Endothelial cell of umbilical vein (primary cell): Measurements from ENCODE around the gene EPAS1. TPM values are rescaled to one million over a fixed set of nuclear protein-coding genes. Genes with fewer than 3 reads are reported as not detected.

ENCODE experiments used
- BruUV-seq: library from RNA; stranded (reverse); fragments of 400-500 nt; replicated peaks from 2 replicates; lab custom pipeline; 2021; lab: Mats Ljungman, UMichigan
- CTCF ChIA-PET: fragments of 300-600, 350-600 bp; sonication (Branson Sonifier 250); formaldehyde crosslinking; loops from one replicate; lab custom pipeline; 2021; ENCODE audit warnings: antibody characterized with exemption, inconsistent platforms; lab: Charles Lee
- POLR2A ChIA-PET: fragments of 300-600, 350-600 bp; sonication (Branson Sonifier 250); formaldehyde crosslinking; loops from one replicate; lab custom pipeline; 2021; ENCODE audit warnings: antibody characterized with exemption, inconsistent platforms; lab: Charles Lee
- DNase-seq: peaks from one replicate; pipeline ENCODE4 v3.0.0-alpha.2; 2011; ENCODE audit warnings: low read depth, low spot score
- FAIRE-seq: peaks from 2 replicates; lab custom pipeline; 2011; peaks lifted over from hg19 to GRCh38; lab: Jason Lieb, UNC
- H2AFZ ChIP-seq: 2 replicates; pipeline ENCODE4 v1.6.0; 2012; ENCODE audit warnings: low read depth, low read length, control low read depth, inconsistent platforms
- H3K27ac ChIP-seq: 2 replicates; pipeline ENCODE4 v1.5.1; 2011; ENCODE audit warnings: low read depth, mild to moderate bottlenecking, control low read depth, low read length, moderate library complexity; ENCODE audit not compliant: insufficient read depth
- H3K27me3 ChIP-seq, 2 experiments: 2 replicates each; pipeline versions ENCODE4 v1.6.0 to v1.6.1; 2011; ENCODE audit warnings: low read length in 2 of 2, mixed read lengths in 1 of 2; ENCODE audit not compliant: control insufficient read depth in 2 of 2, insufficient read depth in 2 of 2
- H3K36me3 ChIP-seq, 2 experiments: 2 replicates in 1 of 2; 3 replicates in 1 of 2; pipeline ENCODE4 v1.5.1; 2011; ENCODE audit warnings: low read length in 2 of 2, mild to moderate bottlenecking in 1 of 2, moderate library complexity in 1 of 2; ENCODE audit not compliant: control insufficient read depth in 2 of 2, insufficient read depth in 2 of 2; ENCODE audit errors: extremely low read depth in 1 of 2
- H3K4me1 ChIP-seq: 3 replicates; pipeline ENCODE4 v1.5.1; 2011; ENCODE audit warnings: mild to moderate bottlenecking, low read length; ENCODE audit not compliant: control insufficient read depth, insufficient read depth; ENCODE audit errors: extremely low read depth
- H3K4me2 ChIP-seq: 2 replicates; pipeline ENCODE4 v1.6.1; 2011; ENCODE audit warnings: low read length, control low read depth, mixed read lengths; ENCODE audit not compliant: insufficient read depth
- H3K4me3 ChIP-seq, 3 experiments: fragments of 200-600 bp in 1 of 3; sonication (generic), shearing (Covaris generic) in 1 of 3; replicated peaks in 1 of 3; 2 replicates each; pipeline ENCODE4 v1.5.1; 2011 to 2016; ENCODE audit warnings: control low read depth in 3 of 3, low read length in 3 of 3, mild to moderate bottlenecking in 2 of 3, inconsistent platforms in 1 of 3, low read depth in 1 of 3, moderate library complexity in 1 of 3; ENCODE audit not compliant: insufficient read depth in 1 of 3
- H3K79me2 ChIP-seq: 2 replicates; pipeline ENCODE4 v1.6.0; 2012; ENCODE audit warnings: low read length, inconsistent platforms; ENCODE audit not compliant: control insufficient read depth, insufficient read depth
- H3K9ac ChIP-seq: replicated peaks from 2 replicates; pipeline ENCODE3; 2011; ENCODE audit warnings: low read length, control low read depth; ENCODE audit not compliant: insufficient read depth; ENCODE audit errors: extremely low read depth
- H3K9me1 ChIP-seq: replicated peaks from 3 replicates; pipeline ENCODE4 v1.6.0; 2011; ENCODE audit warnings: mild to moderate bottlenecking, low read length; ENCODE audit not compliant: control insufficient read depth, insufficient read depth; ENCODE audit errors: extremely low read depth
- H3K9me3 ChIP-seq: replicated peaks from 2 replicates; pipeline ENCODE4 v1.5.1; 2012; ENCODE audit warnings: low read length, inconsistent platforms; ENCODE audit not compliant: control insufficient read depth, insufficient read depth
- H4K20me1 ChIP-seq: replicated peaks from 2 replicates; pipeline ENCODE3; 2011; ENCODE audit warnings: mild to moderate bottlenecking, low read length; ENCODE audit not compliant: control insufficient read depth, insufficient read depth; ENCODE audit errors: extremely low read depth
- CTCF ChIP-seq, 2 donors: IDR thresholded peaks; 1 replicate in 1 of 2; 2 replicates in 1 of 2; pipeline ENCODE4 v1.5.1; 2011; ENCODE audit warnings: low read length in 2 of 2, mild to moderate bottlenecking in 2 of 2, moderate library complexity in 2 of 2, control low read depth in 1 of 2, inconsistent platforms in 1 of 2, low read depth in 1 of 2; ENCODE audit not compliant: insufficient read depth in 1 of 2; ENCODE audit errors: extremely low read depth in 1 of 2
- EZH2 ChIP-seq: IDR thresholded peaks from 2 replicates; pipeline ENCODE4 v1.6.1; 2012; ENCODE audit warnings: borderline replicate concordance, low read depth, mild to moderate bottlenecking, moderate library complexity, low read length, inconsistent platforms; ENCODE audit not compliant: severe bottlenecking
- FOS ChIP-seq: IDR thresholded peaks from 2 replicates; pipeline ENCODE4 v1.6.1; 2011; ENCODE audit warnings: mild to moderate bottlenecking, low read length, moderate library complexity, borderline replicate concordance; ENCODE audit not compliant: insufficient read depth
- GATA2 ChIP-seq: IDR thresholded peaks from 2 replicates; pipeline ENCODE4 v1.7.0; 2011; ENCODE audit warnings: low read depth, mild to moderate bottlenecking, moderate library complexity, mixed read lengths, low read length; ENCODE audit not compliant: insufficient read length, insufficient read depth
- JUN ChIP-seq: IDR thresholded peaks from 2 replicates; pipeline ENCODE4 v1.6.1; 2011; ENCODE audit warnings: borderline replicate concordance, low read depth; ENCODE audit not compliant: insufficient read length, insufficient read depth
- MYC ChIP-seq: IDR thresholded peaks from one replicate; pipeline ENCODE4 v1.6.1; 2011; ENCODE audit warnings: mild to moderate bottlenecking, low read depth, low read length
- POLR2A ChIP-seq: IDR thresholded peaks from 2 replicates; pipeline ENCODE4 v1.6.1; 2012; ENCODE audit warnings: low read depth, mild to moderate bottlenecking, control low read depth, low read length
- POLR2AphosphoS5 ChIP-seq: IDR thresholded peaks from 2 replicates; pipeline ENCODE4 v1.6.1; 2012; ENCODE audit warnings: low read depth, mild to moderate bottlenecking, control low read depth, low read length, moderate library complexity; ENCODE audit not compliant: insufficient read depth
- dilution Hi-C: fragments of 300-500 bp; cut with MboI; formaldehyde crosslinking; loops from one replicate; pipeline ENCODE4 v1.15.0; 2019; ENCODE audit warnings: low sequenced_read_pairs; ENCODE audit not compliant: extremely low pct_ligation_motif_present
- intact Hi-C: fragments of 100-400 bp; cut with micrococcal nuclease; formaldehyde crosslinking; loops from one replicate; pipeline ENCODE4 v1.10.0; 2022
- polyA plus RNA-seq, 4 experiments: library from polyadenylated mRNA; depleted of rRNA in 3 of 4; stranded (reverse) in 3 of 4; unstranded in 1 of 4; fragments of >200 nt; gene quantifications; 2 replicates each; pipeline versions ENCODE4 v1.2.1 to v1.2.3, GENCODE V29; 2011 to 2012; ENCODE audit warnings: missing spikeins in 1 of 4
- total RNA-seq: library from RNA; stranded (reverse); gene quantifications from 2 replicates; pipeline ENCODE4 v1.2.3, GENCODE V29; 2021
- TF ChIP-seq, protein P1 (sequence below): IDR thresholded peaks from 2 replicates; pipeline ENCODE4 v1.6.1; 2011; ENCODE audit not compliant: insufficient read depth, insufficient read length

Gene EPAS1
- total and polyA plus RNA-seq, 2 donors (not counting 3 experiments of a cell fraction or from before 2014, with no cell fraction given) = 229 to 374 TPM

DNA sequence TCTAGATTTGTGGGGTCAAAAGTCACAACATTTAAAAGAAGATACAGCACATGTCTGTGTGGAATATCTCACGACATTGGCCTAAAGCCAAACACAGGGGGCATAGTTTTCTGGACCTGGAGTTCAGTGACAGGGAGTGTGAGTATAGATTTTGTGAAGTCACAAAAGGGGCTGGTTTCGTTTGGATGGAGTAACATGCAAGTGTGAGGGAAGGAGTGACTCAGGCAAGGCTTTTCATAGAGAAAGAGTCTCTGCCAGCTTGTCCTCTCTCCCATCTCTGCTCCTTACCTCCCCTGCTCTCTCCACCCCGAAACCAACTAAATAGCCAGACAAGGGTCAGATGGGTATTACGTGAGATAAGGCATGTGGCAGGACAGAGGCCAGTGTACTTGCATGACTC, 3.7 kb upstream of the EPAS1 start:
- dilution Hi-C loops (no loop called here), intact Hi-C loops (no loop called here)
- Histone ChIP-seq H3K79me2 (peaks cover 12% of the 10 kb centered on the region), H3K36me3 (no peaks in the 10 kb centered on the region), H3K4me3 (no peak overlapping the region), H3K4me1 (peaks cover 5% of the 10 kb centered on the region), H4K20me1 (no peaks in the 10 kb centered on the region), H3K4me2 (no peak overlapping the region), H2AFZ (no peak overlapping the region), H3K27me3 (no peaks in the 10 kb centered on the region), H3K27ac (no peak overlapping the region), H3K9me1 (no peaks in the 10 kb centered on the region), H3K9ac (no peak overlapping the region), H3K9me3 (no peaks in the 10 kb centered on the region)
- ChIA-PET POLR2A (interaction anchor here (0.7 kb wide), 1 partner anchor 57 kb away, joined by 3 read pairs; no protein-coding TSS in a partner anchor), CTCF (interaction anchor here (1.0 to 2.4 kb wide), 20 partner anchors 11 to 280 kb away, joined by 3 to 39 read pairs (median 6); no protein-coding TSS in a partner anchor)
- no peak for DNase-seq
- BruUV-seq = no TSS peak
- FAIRE-seq = no peak
- TF ChIP-seq GATA2 (no peak), POLR2AphosphoS5 (no peak), CTCF (IDR thresholded peaks at IDR 0.05; ENCODE audit: extremely low read depth in 1 of 2, insufficient read depth in 1 of 2, low read depth in 1 of 2, low read length in 2 of 2) (no peak), JUN (no peak), MYC (no peak), EZH2 (no peak), FOS (no peak), POLR2A (no peak)
- TF ChIP-seq, protein P1, sequence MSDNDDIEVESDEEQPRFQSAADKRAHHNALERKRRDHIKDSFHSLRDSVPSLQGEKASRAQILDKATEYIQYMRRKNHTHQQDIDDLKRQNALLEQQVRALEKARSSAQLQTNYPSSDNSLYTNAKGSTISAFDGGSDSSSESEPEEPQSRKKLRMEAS = no peak
